ENCODE measurements around the gene SLC38A9.

GRCh38 chr5:55578771-55579170, 133.4 kb downstream of the SLC38A9 start:
- TF ChIP-seq EP300 (IDR thresholded peaks at IDR 0.05; ENCODE audit: low read depth) (no peak), CTCF (IDR thresholded peaks at IDR 0.05) (no peak), POLR2A (IDR thresholded peaks at IDR 0.05) (no peak), POLR2AphosphoS5 (IDR thresholded peaks at IDR 0.05) (no peak)

Data from transverse colon (tissue), 4 donors.